A549 (cell line): ENCODE results near the gene SMARCA4. TPM values are rescaled to one million over a fixed set of nuclear protein-coding genes. Genes with fewer than 3 reads are reported as not detected.
"Not testable (repeated sequence)": the region's sequence is repeated elsewhere in the genome, so short reads cannot be mapped to it uniquely, and the experiment has no call there.

Experiments
- ATAC-seq, 2 experiments: fragments of 200-7000 bp in 1 of 2; fragments of >200 bp in 1 of 2; cut with Nextera tagmentation in 1 of 2; cut with Tn5 transposase in 1 of 2; 3 replicates each; pipeline versions ENCODE4 v1.8.0 to v1.9.1; 2018 to 2020; ENCODE audit warnings: mild to moderate bottlenecking in 1 of 2, moderate library complexity in 1 of 2
- CTCF ChIA-PET: fragments of 300-600 bp; sonication (Branson Sonifier 250); formaldehyde crosslinking; extraction: SDS; loops from one replicate; lab custom pipeline; 2021; ENCODE audit warnings: antibody characterized with exemption, inconsistent platforms; lab: Yijun Ruan, JAX
- POLR2A ChIA-PET: fragments of 350-600 bp; formaldehyde crosslinking; extraction: SDS; loops from one replicate; lab custom pipeline; 2021; ENCODE audit warnings: antibody characterized with exemption, inconsistent platforms; lab: Yijun Ruan, JAX
- DNase-seq, 2 experiments: peaks; one replicate each; pipeline versions ENCODE4 v3.0.0 to v3.0.0-alpha.2; 2011 to 2016; ENCODE audit warnings: low read depth in 1 of 2, low spot score in 1 of 2
- FAIRE-seq: peaks from 2 replicates; lab custom pipeline; 2011; peaks lifted over from hg19 to GRCh38; lab: Jason Lieb, UNC
- H3K27ac ChIP-seq, 2 experiments: fragments of >200 bp; sonication (Bioruptor Twin); formaldehyde crosslinking; 3 replicates each; pipeline ENCODE4 v1.5.1; 2016 to 2017
- H3K4me1 ChIP-seq: fragments of >200 bp; sonication (Bioruptor Twin); formaldehyde crosslinking; 3 replicates; pipeline ENCODE4 v1.6.1; 2016
- H3K4me2 ChIP-seq: fragments of >200 bp; sonication (Bioruptor Twin); formaldehyde crosslinking; 3 replicates; pipeline ENCODE4 v1.6.1; 2016
- H3K4me3 ChIP-seq: fragments of >200 bp; sonication (Bioruptor Twin); formaldehyde crosslinking; 3 replicates; pipeline ENCODE4 v1.5.1; 2016
- H3K9me3 ChIP-seq: fragments of >200 bp; sonication (Bioruptor Twin); formaldehyde crosslinking; 3 replicates; pipeline ENCODE4 v1.6.1; 2016
- CBX2 ChIP-seq: fragments of 200-600 bp; sonication (generic); IDR thresholded peaks from 2 replicates; pipeline ENCODE4 v1.6.1; 2016; ENCODE audit warnings: low read depth, mild to moderate bottlenecking, borderline replicate concordance
- CHD4 ChIP-seq: fragments of 200-600 bp; sonication (generic); IDR thresholded peaks from 2 replicates; pipeline ENCODE4 v1.6.1; 2016; ENCODE audit warnings: antibody characterized with exemption, mild to moderate bottlenecking, borderline replicate concordance
- CTCF ChIP-seq: fragments of >200 bp; sonication (Bioruptor Twin); formaldehyde crosslinking; IDR thresholded peaks from 3 replicates; pipeline ENCODE4 v1.5.1; 2016
- ELK1 ChIP-seq: fragments of 150-350 bp; IDR thresholded peaks from 2 replicates; pipeline ENCODE4 v1.6.1; 2014; ENCODE audit warnings: low read depth, mild to moderate bottlenecking, low read length
- EP300 ChIP-seq, 2 experiments: fragments of >200 bp; sonication (Bioruptor Twin); formaldehyde crosslinking; IDR thresholded peaks; 2 replicates in 1 of 2; 3 replicates in 1 of 2; pipeline ENCODE4 v1.6.1; 2016 to 2017
- KDM5A ChIP-seq: fragments of 200-600 bp; sonication (generic); IDR thresholded peaks from 2 replicates; pipeline ENCODE4 v1.6.1; 2016; ENCODE audit warnings: antibody characterized with exemption, mild to moderate bottlenecking
- MAX ChIP-seq: IDR thresholded peaks from 2 replicates; pipeline ENCODE4 v1.6.1; 2012
- NPAS2 ChIP-seq: fragments of 250-450 bp; sonication (Bioruptor Pico); IDR thresholded peaks from 2 replicates; pipeline ENCODE4 v1.8.0; 2022; ENCODE audit warnings: mild to moderate bottlenecking, moderate library complexity, borderline replicate concordance
- POLR2AphosphoS2 ChIP-seq: conservative IDR thresholded peaks from 2 replicates; pipeline ENCODE4 v1.6.1; 2012; ENCODE audit warnings: low read length, improper control_type of control experiment, inconsistent platforms
- REST ChIP-seq: fragments of 200-600 bp; sonication (generic); IDR thresholded peaks from 2 replicates; pipeline ENCODE4 v1.6.1; 2016; ENCODE audit warnings: antibody characterized with exemption, mild to moderate bottlenecking, moderate library complexity
- RFX5 ChIP-seq: fragments of 450-650 bp; IDR thresholded peaks from 2 replicates; pipeline ENCODE4 v1.7.1; 2014; ENCODE audit warnings: antibody characterized with exemption, mild to moderate bottlenecking, moderate library complexity
- TFCP2L1 ChIP-seq: fragments of 250-450 bp; sonication (Bioruptor Pico); IDR thresholded peaks from 2 replicates; pipeline ENCODE4 v1.5.0; 2021; ENCODE audit warnings: mild to moderate bottlenecking
- TP53 ChIP-seq: fragments of 250-450 bp; sonication (Bioruptor Pico); IDR thresholded peaks from 2 replicates; pipeline ENCODE4 v1.5.0; 2021; ENCODE audit warnings: mild to moderate bottlenecking, moderate library complexity
- ZFP36 ChIP-seq: fragments of 450-650 bp; IDR thresholded peaks from 2 replicates; pipeline ENCODE4 v1.6.1; 2014; ENCODE audit warnings: borderline replicate concordance; ENCODE audit not compliant: partially characterized antibody
- WGBS: methylation state at CpG from one replicate; pipeline ENCODE4 v1.1.6; 2017; ENCODE audit errors: missing lambda C conversion rate; 5-methylcytosine and 5-hydroxymethylcytosine counted together
- polyA plus RNA-seq, 4 experiments: library from polyadenylated mRNA; depleted of rRNA in 3 of 4; stranded (reverse); fragments of >200 nt; fragmentation: RNase III in 1 of 4; extraction: RNeasy Plus Mini Kit Qiagen cat#74134 plus additional on column Dnase treatment in 1 of 4; gene quantifications; 2 replicates in 3 of 4; 3 replicates in 1 of 4; pipeline ENCODE4 v1.2.3, GENCODE V29; 2011 to 2017

The SMARCA4 gene
- polyA plus RNA-seq, 2 of the 4 experiments (the other 2 are of a cell fraction): 8.1 to 11.9 TPM

GRCh38 chr19:10988921-10989320 lies 28.1 kb downstream of the SMARCA4 start:
- Histone ChIP-seq H3K4me2 (no peak overlapping the region), H3K27ac (no peak overlapping the region), H3K9me3 (no peaks in the 10 kb centered on the region), H3K4me3 (no peak overlapping the region)
- POLR2A ChIA-PET: no interaction called here
- no peak for FAIRE-seq
- no peak for DNase-seq
- TF ChIP-seq TP53: no peak
- no peak for TF ChIP-seq TFCP2L1 (CRISPR knock-in tag)
- TF ChIP-seq ELK1: no peak
- TF ChIP-seq CTCF: no peak
- TF ChIP-seq, all 56 proteins: peak for 0
- ATAC-seq: no peak
- 90% methylated on average over 12 of the region's 12 CpGs for WGBS
- CTCF ChIA-PET: interaction anchor here (1.1 to 1.2 kb wide), 3 partner anchors 18 to 52 kb away, joined by 3 to 4 read pairs (median 3); no protein-coding TSS in a partner anchor
- H3K4me1 ChIP-seq: no peaks in the 10 kb centered on the region

- Histone ChIP-seq H3K4me3 (no peak overlapping the region), H3K27ac (no peak overlapping the region), H3K9me3 (no peaks in the 10 kb centered on the region), H3K4me1 (no peaks in the 10 kb centered on the region), H3K4me2 (no peak overlapping the region)
- no peak for FAIRE-seq
- 96% methylated on average over 14 of the region's 20 CpGs for WGBS
- ChIA-PET POLR2A (no interaction called here), CTCF (no interaction called here)
- no peak for ATAC-seq
- TF ChIP-seq KDM5A (no peak), REST (no peak), POLR2AphosphoS2 (no peak), RFX5 (no peak), NPAS2 (no peak)
- no peak for DNase-seq
Measured at GRCh38 chr19:10991076-10991475, 30.2 kb downstream of the SMARCA4 start.

GRCh38 chr19:10991521-10992081 lies 30.8 kb downstream of the SMARCA4 start:
- no peak overlapping the region for H3K27ac ChIP-seq
- H3K4me1 ChIP-seq: no peaks in the 10 kb centered on the region
- DNase-seq (no peak), FAIRE-seq (no peak), ATAC-seq (no peak)
- ChIA-PET CTCF (interaction anchor here (0.6 kb wide), 1 partner anchor 14 kb away, joined by 3 read pairs; no protein-coding TSS in a partner anchor), POLR2A (no interaction called here)
- no peak overlapping the region for H3K4me2 ChIP-seq
- no peak overlapping the region for H3K4me3 ChIP-seq
- TF ChIP-seq EP300 (IDR thresholded peaks at IDR 0.05) (no peak), ZFP36 (no peak), MAX (no peak), CBX2 (no peak), CHD4 (no peak)
- no peaks in the 10 kb centered on the region for H3K9me3 ChIP-seq
- over 99% methylated on average over 9 of the region's 9 CpGs for WGBS

GRCh38 chr19:10992174-10992573 lies 31.3 kb downstream of the SMARCA4 start:
- not testable (repeated sequence) for H3K9me3 ChIP-seq, FAIRE-seq, H3K4me3 ChIP-seq, ATAC-seq, H3K4me2 ChIP-seq, H3K4me1 ChIP-seq, DNase-seq, H3K27ac ChIP-seq
- ChIA-PET CTCF (interaction anchor here (0.6 kb wide), 1 partner anchor 14 kb away, joined by 3 read pairs; no protein-coding TSS in a partner anchor), POLR2A (interaction anchor here (0.8 kb wide), 1 partner anchor 113 kb away, joined by 10 read pairs; no protein-coding TSS in a partner anchor)
- 96% methylated on average over 6 of the region's 6 CpGs for WGBS
